ENCODE results near the gene UBE2D2.
A peak's percentile ranks its signal among the peaks of the same experiment; 100 is the strongest.
"Not testable (repeated sequence)": the region's sequence is repeated elsewhere in the genome, so short reads cannot be mapped to it uniquely, and the experiment has no call there.

The UBE2D2 gene

GRCh38 chr5:139549162-139549894, 11.8 kb upstream of the UBE2D2 start:
- DNase-seq, result no peak

- not testable (repeated sequence) for DNase-seq
Observed at GRCh38 chr5:139550051-139550872, 10.9 kb upstream of the UBE2D2 start.

- DNase-seq, result peak; percentile 29 to 82
Observed at GRCh38 chr5:139551191-139551889, 9.8 kb upstream of the UBE2D2 start.

GRCh38 chr5:139552893-139553575, 8.1 kb upstream of the UBE2D2 start:
- no peak for DNase-seq

- no peak for DNase-seq
Observed at GRCh38 chr5:139554264-139554663, 6.9 kb upstream of the UBE2D2 start.

- DNase-seq, result no peak
Observed at GRCh38 chr5:139557811-139558210, 3.3 kb upstream of the UBE2D2 start.

- peak in 1 of 2 donors; percentile 27 for DNase-seq
Observed at GRCh38 chr5:139561655-139562451, 714 bp downstream of the UBE2D2 start.

GRCh38 chr5:139562847-139563246, 1.7 kb downstream of the UBE2D2 start:
- DNase-seq, result no peak

- peak; percentile 47 to 49 for DNase-seq
Observed at GRCh38 chr5:139565411-139566305, 4.5 kb downstream of the UBE2D2 start.

- peak; percentile 57 to 63 for DNase-seq
Observed at GRCh38 chr5:139566611-139567010, 5.5 kb downstream of the UBE2D2 start.

GRCh38 chr5:139569270-139569955, 8.3 kb downstream of the UBE2D2 start:
- DNase-seq, result no peak

- DNase-seq, result no peak
Observed at GRCh38 chr5:139571543-139571942, 10.4 kb downstream of the UBE2D2 start.

GRCh38 chr5:139571966-139572365, 10.8 kb downstream of the UBE2D2 start:
- DNase-seq, result no peak

- DNase-seq, result peak in 1 of 2 donors; percentile 34
Observed at GRCh38 chr5:139574641-139575312, 13.6 kb downstream of the UBE2D2 start.

GRCh38 chr5:139575313-139575646, 14.1 kb downstream of the UBE2D2 start:
- DNase-seq, result no peak

- DNase-seq, result no peak
Observed at GRCh38 chr5:139575751-139576150, 14.6 kb downstream of the UBE2D2 start.

- DNase-seq, result no peak
Observed at GRCh38 chr5:139577689-139578290, 16.7 kb downstream of the UBE2D2 start.

GRCh38 chr5:139578325-139578724, 17.2 kb downstream of the UBE2D2 start:
- no peak for DNase-seq

GRCh38 chr5:139582181-139582580, 21.0 kb downstream of the UBE2D2 start:
- peak in 1 of 2 donors; percentile 11 for DNase-seq

All from inflammatory macrophage treated with lipopolysaccharide for 1 hour (primary cell).